Spleen (tissue), 7 donors: ENCODE results near the gene CDK2AP2.

ENCODE experiments used
- CTCF ChIP-seq, 11 experiments: fragments of 200-600 bp in 7 of 11; fragments of 450-650 bp in 4 of 11; sonication (generic) in 4 of 11; IDR thresholded peaks in 8 of 11; conservative IDR thresholded peaks in 3 of 11; 1 replicate in 7 of 11; 2 replicates in 4 of 11; pipeline versions ENCODE4 v1.4.0 to v1.8.0; 2016 to 2021; ENCODE audit warnings: antibody characterized with exemption in 11 of 11, inconsistent platforms in 4 of 11, mild to moderate bottlenecking in 1 of 11
- POLR2A ChIP-seq, 3 donors: fragments of 450-650 bp; IDR thresholded peaks; one replicate each; pipeline ENCODE4 v1.5.1; 2017; ENCODE audit warnings: antibody characterized with exemption in 3 of 3, mild to moderate bottlenecking in 1 of 3
- POLR2AphosphoS5 ChIP-seq, 3 donors: sonication (generic); formaldehyde crosslinking; IDR thresholded peaks; one replicate each; pipeline ENCODE4 v1.5.1; 2017; ENCODE audit warnings: antibody characterized with exemption in 3 of 3
- donor health status: DM: no; HTN: no; CAD: no; lungs with moderate emphysema.
- donor health status: DM: no; HTN: no; CAD: no.
- donor health status: DM: no; HTN: no; CAD: no.

- no peak for TF ChIP-seq CTCF (IDR thresholded peaks at IDR 0.05 in 8 of 11, conservative IDR thresholded peaks at IDR 0.05 in 3 of 11)
- TF ChIP-seq POLR2AphosphoS5 (IDR thresholded peaks at IDR 0.05), result no peak
- no peak for TF ChIP-seq POLR2A (IDR thresholded peaks at IDR 0.05)
Observed at GRCh38 chr11:67530282-67530592, 22.3 kb upstream of the CDK2AP2 start.
